GM12864 (cell line): ENCODE measurements around the gene NDUFS6.
A peak's percentile ranks its signal among the peaks of the same experiment; 100 is the strongest.
"Not testable (repeated sequence)": the region's sequence is repeated elsewhere in the genome, so short reads cannot be mapped to it uniquely, and the experiment has no call there.

Source experiments
- DNase-seq: peaks from one replicate; pipeline ENCODE4 v3.0.0-alpha.2; 2011; ENCODE audit warnings: low read depth
- H3K4me3 ChIP-seq: 2 replicates; pipeline ENCODE4 v1.5.1; 2011; ENCODE audit warnings: mild to moderate bottlenecking, low read depth, low read length, control low read depth
- CTCF ChIP-seq: IDR thresholded peaks from 2 replicates; pipeline ENCODE4 v1.5.1; 2011; ENCODE audit warnings: low read depth, mild to moderate bottlenecking, moderate library complexity, low read length, control low read depth, inconsistent platforms; ENCODE audit errors: missing control alignments

Gene NDUFS6

GRCh38 chr5:1788828-1789227 is 12.4 kb upstream of the NDUFS6 start:
- no peak for TF ChIP-seq CTCF
- DNase-seq = no peak
- no peak overlapping the region for H3K4me3 ChIP-seq

- DNase-seq, H3K4me3 ChIP-seq: not testable (repeated sequence)
Measured at GRCh38 chr5:1789438-1789833, 11.8 kb upstream of the NDUFS6 start.

GRCh38 chr5:1789834-1790471 is 11.3 kb upstream of the NDUFS6 start:
- TF ChIP-seq CTCF = no peak
- DNase-seq = no peak
- no peak overlapping the region for H3K4me3 ChIP-seq

- TF ChIP-seq CTCF = no peak
- no peak for DNase-seq
- no peak overlapping the region for H3K4me3 ChIP-seq
Measured at GRCh38 chr5:1791176-1791575, 10.0 kb upstream of the NDUFS6 start.

- TF ChIP-seq CTCF = no peak
- H3K4me3 ChIP-seq = peak overlapping the region; percentile 56
- DNase-seq = peak; percentile 98
Measured at GRCh38 chr5:1792842-1793266, 8.4 kb upstream of the NDUFS6 start.

GRCh38 chr5:1793301-1793740 is 7.9 kb upstream of the NDUFS6 start:
- no peak for TF ChIP-seq CTCF
- no peak for DNase-seq
- H3K4me3 ChIP-seq = peak overlapping the region; percentile 56

- TF ChIP-seq CTCF = no peak
- DNase-seq = no peak
- peak overlapping the region; percentile 56 for H3K4me3 ChIP-seq
Measured at GRCh38 chr5:1793966-1794900, 7.0 kb upstream of the NDUFS6 start.
